ENCODE results near the gene PPP1R13L.

Gene PPP1R13L

DNA sequence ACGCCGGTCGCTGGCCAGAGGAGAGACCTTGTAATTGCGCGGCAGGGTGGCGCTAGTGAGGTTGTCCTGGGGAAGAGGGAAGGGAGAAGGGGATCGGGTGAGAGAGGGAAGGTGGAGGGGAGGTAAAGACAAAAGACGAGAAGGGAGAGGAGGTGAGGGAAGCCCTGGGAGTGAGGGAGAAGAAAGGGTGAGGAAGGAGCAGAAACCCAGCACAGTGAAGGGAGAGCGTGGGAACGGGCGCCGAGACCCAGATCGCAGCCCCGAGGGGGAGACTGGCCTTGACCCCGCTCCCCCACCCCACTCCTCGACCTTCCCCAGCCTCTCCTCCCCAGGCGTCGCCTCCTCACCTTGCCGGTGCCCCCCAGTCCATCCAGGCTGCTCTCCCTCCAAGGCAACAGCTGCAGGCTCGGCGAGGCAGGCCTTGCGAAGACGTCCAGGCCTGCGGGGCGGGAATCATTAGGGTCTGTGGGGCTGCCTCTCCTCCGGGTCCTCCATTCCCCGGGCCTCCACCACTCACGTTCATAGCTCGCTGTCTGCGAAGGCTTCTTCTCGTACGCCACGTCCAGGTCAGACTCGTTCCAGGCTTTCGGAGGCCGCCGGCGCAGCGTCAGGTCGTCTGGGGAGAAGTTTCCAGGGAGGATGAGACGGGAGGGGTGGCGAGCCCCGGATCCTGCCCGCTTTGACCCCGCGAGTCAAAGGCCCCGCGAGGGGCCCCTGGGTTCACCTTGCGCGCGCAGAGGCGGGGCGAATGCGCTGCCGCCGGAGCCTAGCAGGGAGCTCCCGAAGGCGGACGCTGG is 8.8 kb downstream of the PPP1R13L start:
- no peak overlapping the region for H3K4me2 ChIP-seq (ENCODE audit: low read length)
- no peak for TF ChIP-seq CTCF (IDR thresholded peaks at IDR 0.05; ENCODE audit: low read depth, low read length)
- no peak for TF ChIP-seq EZH2phosphoT487 (IDR thresholded peaks at IDR 0.05; ENCODE audit: low read depth)

DNA sequence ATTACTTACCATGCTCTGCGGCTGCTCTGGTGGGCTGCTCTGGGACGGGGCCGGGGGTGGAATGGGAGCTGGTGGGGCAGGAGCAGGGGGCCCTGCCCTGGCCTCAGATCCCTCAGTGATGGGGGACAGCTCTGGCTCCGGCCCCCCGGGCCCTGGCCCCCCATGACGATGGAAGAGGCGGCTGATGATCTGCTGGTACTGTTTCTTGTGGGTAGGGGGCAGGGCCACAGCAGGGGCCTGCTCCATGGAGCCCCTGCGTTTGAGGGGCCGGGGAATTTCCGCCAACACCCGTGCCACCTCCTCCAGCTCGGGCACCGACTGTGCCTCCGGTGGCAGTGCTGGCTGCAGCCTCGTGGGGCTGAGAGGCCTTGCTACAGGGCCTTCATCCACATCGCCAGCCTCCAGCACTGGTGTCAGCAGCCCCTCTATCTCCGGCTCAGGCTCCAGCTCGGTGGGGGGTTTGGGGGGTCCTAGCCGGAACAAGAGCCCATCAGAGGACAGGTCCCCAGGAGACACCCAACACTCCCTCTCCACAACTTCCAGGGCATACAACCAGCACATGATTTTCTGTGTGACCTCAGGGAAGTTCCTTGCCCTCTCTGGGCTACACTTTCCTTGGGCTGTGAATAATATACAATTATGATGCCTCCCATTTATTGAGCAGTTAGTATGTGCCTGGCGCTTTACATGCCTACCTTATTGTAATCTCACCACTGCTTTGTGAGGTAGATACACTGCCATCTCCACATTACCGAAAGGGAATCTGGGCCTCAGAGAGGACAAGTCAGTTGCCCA is 12.8 kb downstream of the PPP1R13L start:
- no peak overlapping the region for H3K4me3 ChIP-seq (ENCODE audit: low read length)
- no peak overlapping the region for H3K9ac ChIP-seq (ENCODE audit: low read length)
- H3K27ac ChIP-seq (ENCODE audit: low read length) = no peak overlapping the region

More for the DNA sequence above, 8.8 kb downstream of the PPP1R13L start:
- Histone ChIP-seq H3K27me3 (ENCODE audit: low read depth, low read length) (no peaks in the 10 kb centered on the region), H2AFZ (ENCODE audit: low read depth, low read length) (no peak overlapping the region), H3K79me2 (ENCODE audit: low read length) (no peaks in the 10 kb centered on the region), H3K36me3 (replicated peaks; ENCODE audit: low read depth, low read length) (no peaks in the 10 kb centered on the region), H3K4me1 (ENCODE audit: low read length) (peaks cover 7% of the 10 kb centered on the region; the same call in 1 of the 2 replicates), H3K4me3 (ENCODE audit: low read length) (no peak overlapping the region), H3K9me3 (ENCODE audit: insufficient read depth, low read length) (no peaks in the 10 kb centered on the region), H3K9ac (ENCODE audit: low read length) (no peak overlapping the region), H3K27ac (ENCODE audit: low read length) (no peak overlapping the region), H4K20me1 (ENCODE audit: insufficient read depth, low read length) (no peaks in the 10 kb centered on the region)

GRCh38 chr19:45391346-45391745 is 13.5 kb downstream of the PPP1R13L start:
- Histone ChIP-seq H3K9me3 (ENCODE audit: insufficient read depth, low read length) (no peaks in the 10 kb centered on the region), H2AFZ (ENCODE audit: low read depth, low read length) (no peak overlapping the region), H3K4me3 (ENCODE audit: low read length) (no peak overlapping the region), H3K4me1 (ENCODE audit: low read length) (peaks cover 7% of the 10 kb centered on the region; the same call in 1 of the 2 replicates), H3K79me2 (ENCODE audit: low read length) (no peaks in the 10 kb centered on the region), H3K36me3 (replicated peaks; ENCODE audit: low read depth, low read length) (no peaks in the 10 kb centered on the region), H4K20me1 (ENCODE audit: insufficient read depth, low read length) (no peaks in the 10 kb centered on the region), H3K4me2 (ENCODE audit: low read length) (no peak overlapping the region), H3K9ac (ENCODE audit: low read length) (no peak overlapping the region), H3K27ac (ENCODE audit: low read length) (no peak overlapping the region), H3K27me3 (ENCODE audit: low read depth, low read length) (no peaks in the 10 kb centered on the region)
- no peak for TF ChIP-seq CTCF (IDR thresholded peaks at IDR 0.05; ENCODE audit: low read depth, low read length)
- no peak for TF ChIP-seq EZH2phosphoT487 (IDR thresholded peaks at IDR 0.05; ENCODE audit: low read depth)

More for the DNA sequence above, 12.8 kb downstream of the PPP1R13L start:
- no peaks in the 10 kb centered on the region for H3K79me2 ChIP-seq (ENCODE audit: low read length)
- no peaks in the 10 kb centered on the region for H3K27me3 ChIP-seq (ENCODE audit: low read depth, low read length)
- H3K4me1 ChIP-seq (ENCODE audit: low read length) = peaks cover 7% of the 10 kb centered on the region; the same call in 1 of the 2 replicates
- no peak overlapping the region for H2AFZ ChIP-seq (ENCODE audit: low read depth, low read length)
- no peaks in the 10 kb centered on the region for H3K36me3 ChIP-seq (replicated peaks; ENCODE audit: low read depth, low read length)
- H3K9me3 ChIP-seq (ENCODE audit: insufficient read depth, low read length) = no peaks in the 10 kb centered on the region
- no peak overlapping the region for H3K4me2 ChIP-seq (ENCODE audit: low read length)
- H4K20me1 ChIP-seq (ENCODE audit: insufficient read depth, low read length) = no peaks in the 10 kb centered on the region
- no peak for TF ChIP-seq CTCF (IDR thresholded peaks at IDR 0.05; ENCODE audit: low read depth, low read length)
